COLO668 (cell line): ENCODE data around the gene MPEG1.

Experiments
- DNase-seq: peaks from one replicate; lab custom pipeline; 2025; ENCODE audit not compliant: unreplicated experiment; lab: John Stamatoyannopoulos, UW

Gene MPEG1

GRCh38 chr11:59219836-59220235 lies 7.1 kb upstream of the MPEG1 start:
- no peak for DNase-seq

DNA sequence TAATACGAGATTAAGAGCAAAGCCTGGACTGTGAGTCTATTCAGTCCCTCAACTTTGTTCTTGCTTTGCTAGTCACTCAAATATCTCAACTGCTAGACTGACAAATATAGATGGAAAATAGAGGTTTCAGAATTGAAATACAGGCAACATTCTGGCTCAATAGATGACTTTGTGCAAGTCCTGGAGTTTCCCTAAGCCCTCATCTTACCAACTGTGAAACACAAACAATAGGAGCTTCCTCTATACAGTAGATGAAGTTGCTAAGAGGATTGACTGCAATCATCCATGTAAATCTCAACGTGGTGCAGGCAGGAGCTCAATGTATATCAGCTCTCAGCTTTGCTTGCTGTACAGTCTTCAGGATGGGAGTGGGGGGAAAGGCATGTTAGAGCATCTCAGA lies 6.2 kb upstream of the MPEG1 start:
- no peak for DNase-seq

GRCh38 chr11:59218319-59218718 lies 5.6 kb upstream of the MPEG1 start:
- DNase-seq, result no peak

- no peak for DNase-seq
Measured at GRCh38 chr11:59216641-59217564, 4.2 kb upstream of the MPEG1 start.

GRCh38 chr11:59214141-59214893 lies 1.6 kb upstream of the MPEG1 start:
- no peak for DNase-seq

- no peak for DNase-seq
Measured at GRCh38 chr11:59212222-59212621, 505 bp downstream of the MPEG1 start.

- no peak for DNase-seq
Measured at GRCh38 chr11:59208956-59209355, 3.8 kb downstream of the MPEG1 start.

GRCh38 chr11:59207988-59208451 lies 4.7 kb downstream of the MPEG1 start:
- DNase-seq, result no peak

DNA sequence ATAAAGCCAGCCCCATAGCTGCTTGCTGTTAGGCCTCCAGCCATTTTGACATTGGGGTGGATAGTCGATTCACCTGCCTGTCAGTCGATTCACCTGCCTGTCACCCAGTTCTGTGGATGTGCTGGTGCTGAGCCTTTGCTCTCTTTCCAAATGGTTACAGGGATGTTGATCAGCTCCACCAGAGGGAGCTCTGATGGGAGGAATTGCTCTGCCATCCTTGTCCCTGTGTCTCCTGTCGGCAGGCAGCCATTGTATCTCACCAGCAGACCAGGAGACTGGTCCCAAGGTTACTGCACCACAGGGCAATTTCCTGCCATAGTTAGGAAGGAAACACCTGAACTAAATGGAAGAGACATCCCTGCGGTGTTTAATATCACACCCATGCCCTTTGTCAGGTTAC lies 6.1 kb downstream of the MPEG1 start:
- peak; percentile 20 for DNase-seq

GRCh38 chr11:59205648-59206047 lies 7.1 kb downstream of the MPEG1 start:
- DNase-seq, result no peak

- DNase-seq, result no peak
Measured at GRCh38 chr11:59204746-59205145, 8.0 kb downstream of the MPEG1 start.

DNA sequence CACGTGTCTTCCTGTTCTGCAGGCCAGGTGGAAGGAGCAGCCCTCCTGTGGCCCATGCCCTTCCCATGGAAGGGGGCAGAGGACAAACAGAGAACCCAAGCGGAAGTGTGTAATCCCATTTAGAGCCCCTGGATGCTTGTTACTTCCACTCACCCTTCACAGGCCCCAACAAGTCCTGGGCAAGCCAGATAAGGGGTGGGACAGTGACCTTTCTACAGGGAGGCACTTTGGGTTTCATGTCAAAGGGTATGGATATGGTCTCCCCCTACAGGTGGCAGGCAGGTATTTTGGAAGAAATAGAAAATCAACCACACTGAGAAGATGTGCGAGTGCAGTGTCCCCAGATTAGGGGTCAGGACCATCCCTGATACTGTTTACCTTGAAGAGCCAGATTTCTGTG lies 11.4 kb downstream of the MPEG1 start:
- DNase-seq, result no peak

GRCh38 chr11:59200423-59200746 lies 12.3 kb downstream of the MPEG1 start:
- no peak for DNase-seq

DNA sequence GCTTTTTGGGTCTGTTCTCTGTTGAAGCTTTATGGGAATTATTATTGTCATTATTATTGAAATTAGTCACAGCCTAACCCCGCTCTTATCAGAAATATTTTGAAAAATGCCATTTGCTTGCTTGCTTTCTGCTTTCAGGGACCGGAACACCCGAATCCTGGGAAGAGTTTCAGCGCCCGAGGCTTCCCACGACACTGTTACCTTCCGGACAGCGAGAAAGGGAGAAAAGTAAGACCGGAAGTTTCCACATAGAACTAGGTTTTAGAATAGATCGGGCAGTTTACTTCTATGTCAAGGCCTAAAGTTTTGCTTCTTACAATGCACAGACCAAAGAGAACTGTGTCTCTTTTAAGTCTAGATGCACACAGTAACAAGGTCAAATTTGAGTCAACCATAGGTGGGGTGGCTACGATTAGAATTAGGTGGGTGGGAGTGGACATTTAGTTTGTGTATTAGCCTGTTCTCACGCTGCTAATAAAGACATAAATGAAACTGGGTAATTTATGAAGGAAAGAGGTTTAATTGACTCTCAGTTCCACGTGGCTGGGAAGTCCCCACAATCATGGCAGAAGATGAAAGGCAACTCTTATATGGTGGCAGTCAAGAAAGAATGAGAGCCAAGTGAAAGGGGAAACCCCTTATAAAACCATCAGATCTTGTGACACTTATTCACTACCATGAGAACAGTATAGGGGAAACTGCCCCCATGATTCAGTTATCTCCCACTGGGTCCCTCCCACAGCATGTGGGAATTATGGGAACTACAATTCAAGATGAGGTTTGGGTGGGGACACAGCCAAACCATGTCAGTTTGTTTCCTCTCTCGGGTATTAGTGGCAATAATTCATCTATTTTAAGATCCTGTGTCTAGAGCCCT lies 12.9 kb downstream of the MPEG1 start:
- no peak for DNase-seq

- no peak for DNase-seq
Measured at GRCh38 chr11:59198726-59199125, 14.0 kb downstream of the MPEG1 start.

DNA sequence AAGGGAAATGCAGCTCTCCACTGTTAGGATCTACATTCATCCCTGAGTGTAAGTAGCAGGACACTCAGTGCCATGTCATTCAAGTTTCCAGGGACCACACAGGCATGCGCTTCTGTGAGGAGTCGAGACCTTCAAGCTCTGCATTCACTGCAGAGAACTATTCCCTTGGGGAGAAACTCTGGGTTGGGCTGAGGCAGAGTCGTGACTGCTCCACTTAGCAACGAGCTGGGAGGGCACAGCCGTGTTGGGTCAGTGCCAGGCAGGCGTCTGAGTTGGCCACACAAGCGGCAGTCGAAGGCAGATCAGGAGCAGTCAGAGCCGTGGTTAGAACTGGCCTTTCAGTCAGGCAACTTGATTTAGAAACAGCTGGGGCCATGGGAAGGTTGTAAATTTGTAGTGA lies 14.7 kb downstream of the MPEG1 start:
- DNase-seq, result no peak

- DNase-seq, result no peak
Measured at GRCh38 chr11:59196777-59197176, 15.9 kb downstream of the MPEG1 start.

DNA sequence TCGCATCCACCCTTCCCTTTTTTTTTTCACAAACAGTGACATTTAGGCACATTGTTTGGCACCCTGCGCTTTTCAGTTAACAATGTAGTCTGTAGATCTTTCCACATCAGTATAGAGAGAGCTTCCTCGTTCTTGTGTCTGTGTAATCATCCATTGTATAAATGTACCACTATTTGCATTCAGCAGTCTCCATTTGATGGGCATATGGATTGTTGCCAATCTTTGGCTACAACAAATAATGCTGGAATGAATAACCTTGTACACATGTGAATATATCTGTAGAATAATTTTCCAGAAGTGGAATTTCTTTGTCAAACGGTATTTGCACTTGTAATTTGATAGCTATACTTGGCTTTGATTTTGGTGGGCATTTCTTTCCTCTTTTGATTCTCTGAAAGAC lies 17.1 kb downstream of the MPEG1 start:
- no peak for DNase-seq

GRCh38 chr11:59193587-59194130 lies 19.1 kb downstream of the MPEG1 start:
- no peak for DNase-seq

GRCh38 chr11:59192446-59193020 lies 20.2 kb downstream of the MPEG1 start:
- DNase-seq, result no peak

- DNase-seq, result no peak
Measured at GRCh38 chr11:59191890-59192289, 20.8 kb downstream of the MPEG1 start.
